OCI-LY3 (cell line): Measurements from ENCODE around the gene ACSF3.

Experiments
- H2AFZ ChIP-seq: fragments of 200-600, 300-600 bp; shearing (Covaris generic); 2 replicates; pipeline ENCODE4 v1.6.0; 2014; ENCODE audit warnings: antibody characterized with exemption, low read depth, low read length
- H3K27ac ChIP-seq: fragments of 200-600, 300-600 bp; sonication (generic); 2 replicates; pipeline ENCODE4 v1.5.1; 2014; ENCODE audit warnings: mild to moderate bottlenecking, low read length, moderate library complexity, mixed read lengths
- H3K27me3 ChIP-seq: fragments of 200-600, 300-600 bp; sonication (generic); 2 replicates; pipeline ENCODE4 v1.6.1; 2014; ENCODE audit warnings: low read depth, low read length, mixed read lengths
- H3K36me3 ChIP-seq: fragments of 200-600, 300-600 bp; sonication (generic); replicated peaks from 2 replicates; pipeline ENCODE3; 2014; ENCODE audit warnings: low read depth, low read length, mixed read lengths
- H3K4me1 ChIP-seq: fragments of 300-600, 200-600 bp; sonication (generic); 2 replicates; pipeline ENCODE4 v1.6.1; 2014; ENCODE audit warnings: low read length, mixed read lengths
- H3K4me2 ChIP-seq: fragments of 200-600, 300-600 bp; sonication (generic); 2 replicates; pipeline ENCODE4 v1.6.1; 2014; ENCODE audit warnings: low read length, mixed read lengths
- H3K4me3 ChIP-seq: fragments of 300-600, 200-600 bp; sonication (generic); 2 replicates; pipeline ENCODE4 v1.5.1; 2014; ENCODE audit warnings: antibody characterized with exemption, mild to moderate bottlenecking, low read length, moderate library complexity
- H3K79me2 ChIP-seq: fragments of 300-600, 200-600 bp; shearing (Covaris generic); 2 replicates; pipeline ENCODE4 v1.6.1; 2014; ENCODE audit warnings: mild to moderate bottlenecking, low read length, mixed read lengths
- H3K9ac ChIP-seq: fragments of 300-600, 200-600 bp; shearing (Covaris generic); 2 replicates; pipeline ENCODE4 v1.6.0; 2014; ENCODE audit warnings: mild to moderate bottlenecking, low read length, moderate library complexity
- H3K9me3 ChIP-seq: fragments of 200-600, 300-600 bp; shearing (Covaris generic); 2 replicates; pipeline ENCODE4 v1.6.1; 2014; ENCODE audit warnings: low read length, mixed read lengths; ENCODE audit not compliant: insufficient read depth
- H4K20me1 ChIP-seq: fragments of 200-600, 300-600 bp; sonication (generic); 2 replicates; pipeline ENCODE4 v1.6.1; 2016; ENCODE audit warnings: low read length, mixed read lengths; ENCODE audit not compliant: insufficient read depth
- EZH2phosphoT487 ChIP-seq: fragments of 200-600 bp; shearing (Covaris generic); IDR thresholded peaks from 2 replicates; pipeline ENCODE4 v1.6.1; 2018; ENCODE audit warnings: antibody characterized with exemption, mixed run types, low read depth
- TF ChIP-seq, protein P1 (sequence below): fragments of 200-600, 300-600 bp; sonication (generic); IDR thresholded peaks from 2 replicates; pipeline ENCODE4 v1.5.1; 2014; ENCODE audit warnings: antibody characterized with exemption, low read length, low read depth

ACSF3 gene

DNA sequence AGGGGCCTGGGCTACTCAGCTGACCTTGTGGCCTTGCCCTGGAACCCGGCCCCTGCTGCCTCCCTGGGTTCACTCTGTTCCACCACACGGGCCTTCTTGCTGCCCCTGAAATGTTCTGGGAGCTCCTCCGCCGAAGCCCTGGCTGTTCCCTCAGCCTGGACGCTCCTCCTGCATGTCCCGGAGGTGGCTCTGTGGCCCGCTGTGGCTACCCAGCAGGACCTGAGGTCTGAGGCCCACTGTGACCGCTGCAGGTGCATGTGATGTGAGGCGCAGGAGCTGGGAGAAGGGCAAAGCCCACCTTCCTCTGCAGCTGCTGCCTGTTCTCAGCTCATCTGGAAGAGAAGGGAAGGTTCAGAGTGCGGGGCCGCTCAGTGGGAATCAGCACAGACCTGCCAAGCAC, 38.9 kb upstream of the ACSF3 start:
- TF ChIP-seq, protein P1, sequence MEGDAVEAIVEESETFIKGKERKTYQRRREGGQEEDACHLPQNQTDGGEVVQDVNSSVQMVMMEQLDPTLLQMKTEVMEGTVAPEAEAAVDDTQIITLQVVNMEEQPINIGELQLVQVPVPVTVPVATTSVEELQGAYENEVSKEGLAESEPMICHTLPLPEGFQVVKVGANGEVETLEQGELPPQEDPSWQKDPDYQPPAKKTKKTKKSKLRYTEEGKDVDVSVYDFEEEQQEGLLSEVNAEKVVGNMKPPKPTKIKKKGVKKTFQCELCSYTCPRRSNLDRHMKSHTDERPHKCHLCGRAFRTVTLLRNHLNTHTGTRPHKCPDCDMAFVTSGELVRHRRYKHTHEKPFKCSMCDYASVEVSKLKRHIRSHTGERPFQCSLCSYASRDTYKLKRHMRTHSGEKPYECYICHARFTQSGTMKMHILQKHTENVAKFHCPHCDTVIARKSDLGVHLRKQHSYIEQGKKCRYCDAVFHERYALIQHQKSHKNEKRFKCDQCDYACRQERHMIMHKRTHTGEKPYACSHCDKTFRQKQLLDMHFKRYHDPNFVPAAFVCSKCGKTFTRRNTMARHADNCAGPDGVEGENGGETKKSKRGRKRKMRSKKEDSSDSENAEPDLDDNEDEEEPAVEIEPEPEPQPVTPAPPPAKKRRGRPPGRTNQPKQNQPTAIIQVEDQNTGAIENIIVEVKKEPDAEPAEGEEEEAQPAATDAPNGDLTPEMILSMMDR = no peak
- no peak for TF ChIP-seq EZH2phosphoT487
- Histone ChIP-seq H3K9me3 (no peaks in the 10 kb centered on the region), H3K4me2 (no peak overlapping the region), H3K36me3 (peaks cover 6% of the 10 kb centered on the region), H3K27me3 (no peaks in the 10 kb centered on the region), H3K4me3 (no peak overlapping the region), H3K27ac (no peak overlapping the region), H3K4me1 (peaks cover 34% of the 10 kb centered on the region), H2AFZ (no peak overlapping the region), H3K9ac (no peak overlapping the region), H3K79me2 (no peaks in the 10 kb centered on the region), H4K20me1 (no peaks in the 10 kb centered on the region)

DNA sequence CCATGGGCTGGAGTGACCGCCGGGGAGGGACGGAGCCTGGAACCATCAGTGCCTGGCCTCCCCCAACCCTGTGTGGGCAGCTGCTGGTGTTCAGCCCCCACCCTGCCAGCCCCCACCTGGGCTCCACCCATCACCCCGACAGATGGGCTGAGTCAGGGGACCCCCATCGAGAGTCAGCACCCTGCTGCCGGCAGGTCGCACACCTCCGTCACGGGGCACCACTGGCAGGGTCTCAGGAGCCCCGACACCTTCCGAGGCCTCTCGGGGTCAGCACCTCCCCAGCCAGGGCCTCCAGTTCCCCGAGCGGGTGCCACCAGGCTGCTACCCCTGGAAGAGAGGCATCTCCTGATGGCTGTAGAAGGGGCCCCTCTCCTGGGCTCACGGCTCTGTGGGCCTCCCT, 38.3 kb upstream of the ACSF3 start:
- no peak overlapping the region for H3K4me2 ChIP-seq
- H3K36me3 ChIP-seq = peaks cover 6% of the 10 kb centered on the region
- no peaks in the 10 kb centered on the region for H3K27me3 ChIP-seq
- H3K27ac ChIP-seq = no peak overlapping the region
- no peak overlapping the region for H2AFZ ChIP-seq
- H3K4me3 ChIP-seq = no peak overlapping the region
- no peaks in the 10 kb centered on the region for H3K79me2 ChIP-seq
- H4K20me1 ChIP-seq = no peaks in the 10 kb centered on the region
- H3K9ac ChIP-seq = no peak overlapping the region
- H3K4me1 ChIP-seq = peaks cover 33% of the 10 kb centered on the region
- H3K9me3 ChIP-seq = no peaks in the 10 kb centered on the region
- TF ChIP-seq EZH2phosphoT487 = no peak
- TF ChIP-seq, protein P1 = no peak

DNA sequence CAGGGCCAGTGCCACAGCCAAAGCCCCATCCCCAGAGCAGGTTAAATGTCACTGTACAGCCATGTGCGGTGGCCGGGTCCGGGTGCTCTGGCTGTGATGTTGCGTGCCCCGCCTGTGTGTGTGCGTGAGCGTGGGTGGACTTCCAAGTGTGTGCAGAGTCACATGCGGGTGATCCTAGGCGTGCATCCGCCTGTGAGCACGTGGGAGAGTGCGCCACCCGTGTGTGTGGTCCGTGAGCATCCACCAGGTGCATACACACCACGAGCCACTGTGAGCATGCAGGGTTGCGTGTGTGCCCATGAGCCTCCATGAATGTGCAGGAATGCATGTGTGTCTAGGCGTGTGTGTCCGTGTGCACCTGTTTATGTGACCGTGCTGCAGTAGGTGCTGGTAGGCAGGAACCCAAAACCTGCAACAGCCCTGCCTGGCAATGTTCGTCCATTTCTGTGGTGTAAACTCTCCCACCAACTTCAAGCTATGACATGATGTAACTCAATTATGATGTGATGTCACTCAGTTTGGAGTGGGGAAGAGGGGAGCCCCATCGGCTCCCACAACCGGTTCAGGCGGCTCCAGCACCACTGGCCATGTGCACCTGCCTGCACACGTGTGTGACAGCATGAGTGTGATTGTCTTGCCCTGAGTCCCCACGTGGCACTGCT, 37.6 kb upstream of the ACSF3 start:
- no peaks in the 10 kb centered on the region for H4K20me1 ChIP-seq
- TF ChIP-seq, protein P1 = no peak
- no peak for TF ChIP-seq EZH2phosphoT487
- H3K4me1 ChIP-seq = peaks cover 40% of the 10 kb centered on the region
- no peaks in the 10 kb centered on the region for H3K9me3 ChIP-seq
- no peak overlapping the region for H2AFZ ChIP-seq
- 0 out of 2 replicates have a peak, but pooled peaks cover 1% of the 10 kb centered on the region for H3K79me2 ChIP-seq
- no peak overlapping the region for H3K9ac ChIP-seq
- H3K27me3 ChIP-seq = no peaks in the 10 kb centered on the region
- H3K36me3 ChIP-seq = peaks cover 6% of the 10 kb centered on the region
- H3K4me3 ChIP-seq = no peak overlapping the region
- H3K27ac ChIP-seq = no peak overlapping the region
- H3K4me2 ChIP-seq = no peak overlapping the region

DNA sequence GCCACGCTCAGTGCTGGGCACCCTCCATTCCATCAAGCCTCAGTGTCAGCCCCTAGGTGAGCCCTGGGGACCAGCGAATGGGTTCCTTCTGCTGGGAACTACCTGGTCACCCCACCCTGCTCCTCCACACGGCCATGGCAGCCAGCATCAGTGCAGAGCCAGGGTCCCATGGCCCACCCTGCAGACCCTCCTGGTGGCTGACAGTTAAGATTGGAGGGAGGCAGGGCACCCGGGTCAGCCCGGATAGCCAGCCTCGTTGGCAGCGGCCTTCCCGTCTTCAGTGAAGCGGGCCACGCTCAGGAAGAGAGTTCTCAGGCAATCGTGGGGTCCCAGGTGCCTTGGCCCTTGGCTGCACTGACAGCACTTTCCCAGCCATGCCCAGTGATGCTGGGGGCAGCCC, 37.1 kb upstream of the ACSF3 start:
- Histone ChIP-seq H3K4me2 (no peak overlapping the region), H3K4me1 (peaks cover 46% of the 10 kb centered on the region), H3K27me3 (no peaks in the 10 kb centered on the region), H3K9ac (no peak overlapping the region), H2AFZ (no peak overlapping the region), H3K36me3 (peaks cover 6% of the 10 kb centered on the region), H3K9me3 (no peaks in the 10 kb centered on the region), H3K4me3 (no peak overlapping the region), H3K27ac (no peak overlapping the region), H3K79me2 (peaks cover 7% of the 10 kb centered on the region; the same call in 1 of the 2 replicates), H4K20me1 (no peaks in the 10 kb centered on the region)
- no peak for TF ChIP-seq EZH2phosphoT487
- TF ChIP-seq, protein P1 = no peak
